MCF 10A (cell line): Measurements from ENCODE around the gene ZMYM4. TPM values are rescaled to one million over a fixed set of nuclear protein-coding genes. Genes with fewer than 3 reads are reported as not detected.
A peak's percentile ranks its signal among the peaks of the same experiment; 100 is the strongest.

Experiments
- BruUV-seq: library from RNA; stranded (reverse); fragments of 400-500 nt; replicated peaks from 2 replicates; lab custom pipeline; 2021; lab: Mats Ljungman, UMichigan
- CTCF ChIA-PET: fragments of 300-600 bp; sonication (Branson Sonifier 250); formaldehyde crosslinking; extraction: SDS; loops from one replicate; lab custom pipeline; 2021; ENCODE audit warnings: antibody characterized with exemption, inconsistent platforms; lab: Yijun Ruan, JAX
- POLR2A ChIA-PET: fragments of 300-600, 350-650 bp; sonication (Branson Sonifier 250); formaldehyde crosslinking; extraction: SDS; loops from one replicate; lab custom pipeline; 2020; ENCODE audit warnings: antibody characterized with exemption, inconsistent platforms; lab: Yijun Ruan, JAX
- DNase-seq: peaks from one replicate; pipeline ENCODE4 v3.0.0-alpha.2; 2018; ENCODE audit not compliant: unreplicated experiment
- H3K27ac Mint-ChIP-seq: one replicate; pipeline ENCODE4 v1.8.0; 2022; ENCODE audit warnings: mild to moderate bottlenecking, low read depth, mixed read lengths; ENCODE audit not compliant: unreplicated experiment
- H3K27me3 Mint-ChIP-seq: one replicate; pipeline ENCODE4 v1.8.0; 2022; ENCODE audit warnings: mixed read lengths; ENCODE audit not compliant: insufficient read depth, unreplicated experiment
- H3K36me3 Mint-ChIP-seq: one replicate; pipeline ENCODE4 v1.8.0; 2022; ENCODE audit warnings: mild to moderate bottlenecking, moderate library complexity, mixed read lengths; ENCODE audit not compliant: insufficient read depth, unreplicated experiment
- H3K4me1 Mint-ChIP-seq: one replicate; pipeline ENCODE4 v1.8.0; 2022; ENCODE audit warnings: mixed read lengths; ENCODE audit not compliant: insufficient read depth, unreplicated experiment
- H3K4me3 Mint-ChIP-seq: one replicate; pipeline ENCODE4 v1.8.0; 2022; ENCODE audit warnings: mild to moderate bottlenecking, moderate library complexity, mixed read lengths; ENCODE audit not compliant: unreplicated experiment
- H3K9me3 Mint-ChIP-seq: one replicate; pipeline ENCODE4 v1.8.0; 2022; ENCODE audit warnings: mixed read lengths; ENCODE audit not compliant: unreplicated experiment
- intact Hi-C: fragments of 100-400 bp; cut with micrococcal nuclease; formaldehyde crosslinking; loops from 2 replicates; pipeline ENCODE4 v1.14.1; 2022
- total RNA-seq: library from RNA; stranded (reverse); gene quantifications from 2 replicates; pipeline ENCODE4 v1.2.3, GENCODE V29; 2022
- TF ChIP-seq, protein P1 (sequence below): fragments of 200-600 bp; IDR thresholded peaks from one replicate; pipeline ENCODE4 v1.8.0; 2022; ENCODE audit warnings: antibody characterized with exemption, mild to moderate bottlenecking; ENCODE audit not compliant: unreplicated experiment

ZMYM4 gene
- total RNA-seq, 1 experiment from 2014 or later, result 62.0 TPM

DNA sequence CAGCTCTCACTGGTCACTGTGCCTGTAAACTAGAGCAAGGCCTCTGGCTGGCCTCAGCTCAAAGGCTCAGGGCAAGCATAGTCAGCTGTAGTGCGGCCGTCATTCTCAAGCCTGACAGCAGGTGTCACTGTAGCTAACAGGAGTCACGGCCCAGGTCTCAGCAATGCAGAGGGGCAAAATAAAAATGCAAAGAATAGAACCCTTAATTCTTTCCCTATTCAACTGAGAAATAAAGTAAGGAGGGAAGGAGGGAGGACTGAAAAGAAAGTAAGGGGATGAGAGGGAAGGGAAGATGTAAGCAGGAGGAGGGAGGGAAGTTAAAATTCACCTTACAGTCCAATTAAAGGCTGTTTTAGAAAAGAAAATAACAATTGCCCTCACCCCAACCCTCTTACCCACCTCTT, 182.6 kb downstream of the ZMYM4 start:
- Mint-ChIP-seq H3K4me3 (peak overlapping the region; percentile 0), H3K4me1 (peaks cover 19% of the 10 kb centered on the region), H3K27ac (no peak overlapping the region), H3K27me3 (no peaks in the 10 kb centered on the region), H3K36me3 (peaks cover 46% of the 10 kb centered on the region), H3K9me3 (no peaks in the 10 kb centered on the region)
- ChIA-PET CTCF (interaction anchor here (0.6 to 6.9 kb wide), 53 partner anchors 8 to 326 kb away, joined by 3 to 177 read pairs (median 5); partner anchors contain the start of genes KIAA0319L and NCDN), POLR2A (interaction anchor here (0.8 to 7.5 kb wide), 11 partner anchors 9 to 318 kb away, joined by 3 to 212 read pairs (median 5); partner anchors contain the start of genes CLSPN, KIAA0319L, NCDN and PSMB2)
- TF ChIP-seq, protein P1, sequence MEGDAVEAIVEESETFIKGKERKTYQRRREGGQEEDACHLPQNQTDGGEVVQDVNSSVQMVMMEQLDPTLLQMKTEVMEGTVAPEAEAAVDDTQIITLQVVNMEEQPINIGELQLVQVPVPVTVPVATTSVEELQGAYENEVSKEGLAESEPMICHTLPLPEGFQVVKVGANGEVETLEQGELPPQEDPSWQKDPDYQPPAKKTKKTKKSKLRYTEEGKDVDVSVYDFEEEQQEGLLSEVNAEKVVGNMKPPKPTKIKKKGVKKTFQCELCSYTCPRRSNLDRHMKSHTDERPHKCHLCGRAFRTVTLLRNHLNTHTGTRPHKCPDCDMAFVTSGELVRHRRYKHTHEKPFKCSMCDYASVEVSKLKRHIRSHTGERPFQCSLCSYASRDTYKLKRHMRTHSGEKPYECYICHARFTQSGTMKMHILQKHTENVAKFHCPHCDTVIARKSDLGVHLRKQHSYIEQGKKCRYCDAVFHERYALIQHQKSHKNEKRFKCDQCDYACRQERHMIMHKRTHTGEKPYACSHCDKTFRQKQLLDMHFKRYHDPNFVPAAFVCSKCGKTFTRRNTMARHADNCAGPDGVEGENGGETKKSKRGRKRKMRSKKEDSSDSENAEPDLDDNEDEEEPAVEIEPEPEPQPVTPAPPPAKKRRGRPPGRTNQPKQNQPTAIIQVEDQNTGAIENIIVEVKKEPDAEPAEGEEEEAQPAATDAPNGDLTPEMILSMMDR, result peak; percentile 83
- DNase-seq, result peak; percentile 82
- intact Hi-C loops, result loop anchor here (1.0 to 5.0 kb wide), 3 partner anchors 113 to 324 kb away; no protein-coding TSS in a partner anchor
- BruUV-seq, result no TSS peak

DNA sequence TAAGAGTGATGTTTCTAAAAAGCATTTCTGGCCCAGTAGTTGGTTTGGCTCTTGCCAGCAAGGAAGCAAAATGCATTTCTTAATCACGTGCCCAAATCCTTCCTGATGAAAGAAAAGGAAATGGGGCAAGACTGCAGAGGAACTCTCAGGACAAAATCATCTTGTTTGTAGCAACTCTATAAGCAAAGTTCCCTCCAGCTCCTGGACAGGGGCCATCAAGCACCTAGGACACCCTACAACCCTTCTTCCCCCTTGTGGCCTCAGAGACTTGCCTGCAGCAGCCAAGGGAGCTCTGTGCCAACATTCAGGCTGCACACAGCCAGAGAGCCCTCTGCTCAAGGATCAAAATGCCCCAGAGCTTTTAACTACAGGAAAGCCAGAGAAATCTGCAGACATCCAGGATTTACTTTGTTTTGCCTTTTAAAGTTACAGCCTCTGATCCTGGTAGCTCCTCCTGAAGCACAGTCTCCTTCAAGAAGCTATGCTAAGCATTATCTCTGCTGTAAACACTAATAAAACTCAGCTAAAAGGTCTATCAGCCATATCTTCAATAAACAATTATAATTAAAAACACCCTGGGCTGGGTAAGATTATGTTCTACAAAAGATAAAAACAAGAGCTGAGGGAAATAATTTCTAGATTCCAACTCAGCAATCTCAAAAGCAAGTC, 183.7 kb downstream of the ZMYM4 start:
- H3K27ac Mint-ChIP-seq, result peak overlapping the region; percentile 59
- H3K4me3 Mint-ChIP-seq, result no peak overlapping the region
- CTCF ChIA-PET, result interaction anchor here (0.5 to 6.9 kb wide), 38 partner anchors 12 to 326 kb away, joined by 3 to 177 read pairs (median 5); partner anchors contain the start of genes KIAA0319L and NCDN
- no TSS peak for BruUV-seq
- intact Hi-C loops, result loop anchor here (2.0 to 5.0 kb wide), 2 partner anchors 185 to 267 kb away; partner anchors contain the start of gene C1orf216
- TF ChIP-seq, protein P1, result no peak
- no peaks in the 10 kb centered on the region for H3K9me3 Mint-ChIP-seq
- peaks cover 56% of the 10 kb centered on the region for H3K36me3 Mint-ChIP-seq
- POLR2A ChIA-PET, result interaction anchor here (0.6 to 7.5 kb wide), 12 partner anchors 10 to 264 kb away, joined by 3 to 212 read pairs (median 4); partner anchors contain the start of genes KIAA0319L, NCDN and TFAP2E
- no peaks in the 10 kb centered on the region for H3K27me3 Mint-ChIP-seq
- peaks cover 19% of the 10 kb centered on the region for H3K4me1 Mint-ChIP-seq
- DNase-seq, result peak; percentile 81

DNA sequence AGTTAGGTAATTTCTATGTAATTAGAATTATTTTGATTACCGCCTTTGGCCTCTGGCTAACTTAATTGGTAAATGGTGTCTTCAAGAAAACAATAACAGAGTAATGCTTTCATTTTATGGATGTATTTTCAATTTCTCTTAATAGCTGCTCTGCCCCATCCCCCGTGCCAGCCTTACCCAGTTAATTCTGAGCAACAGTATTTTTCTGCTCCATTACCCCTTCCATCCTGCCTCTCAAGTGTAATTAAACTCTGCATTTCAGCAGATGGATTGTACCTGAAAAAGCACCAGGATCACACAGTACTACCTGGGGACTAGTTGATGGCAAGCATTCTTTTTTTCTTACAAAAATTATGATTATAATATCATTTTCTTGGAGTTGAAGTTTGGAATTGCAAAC, 184.5 kb downstream of the ZMYM4 start:
- Mint-ChIP-seq H3K36me3 (peaks cover 64% of the 10 kb centered on the region), H3K4me3 (no peak overlapping the region), H3K27me3 (no peaks in the 10 kb centered on the region), H3K9me3 (no peaks in the 10 kb centered on the region), H3K27ac (peak overlapping the region; percentile 59), H3K4me1 (peaks cover 19% of the 10 kb centered on the region)
- no TSS peak for BruUV-seq
- no peak for DNase-seq
- intact Hi-C loops, result loop anchor here (2.0 to 5.0 kb wide), 2 partner anchors 184 to 266 kb away; partner anchors contain the start of gene C1orf216
- ChIA-PET CTCF (interaction anchor here (0.6 to 6.9 kb wide), 15 partner anchors 13 to 600 kb away, joined by 3 to 177 read pairs (median 16); partner anchors contain the start of genes KIAA0319L and NCDN), POLR2A (interaction anchor here (0.7 to 7.5 kb wide), 6 partner anchors 11 to 550 kb away, joined by 3 to 212 read pairs (median 12); partner anchors contain the start of genes KIAA0319L, NCDN and TFAP2E)
- TF ChIP-seq, protein P1, result no peak

DNA sequence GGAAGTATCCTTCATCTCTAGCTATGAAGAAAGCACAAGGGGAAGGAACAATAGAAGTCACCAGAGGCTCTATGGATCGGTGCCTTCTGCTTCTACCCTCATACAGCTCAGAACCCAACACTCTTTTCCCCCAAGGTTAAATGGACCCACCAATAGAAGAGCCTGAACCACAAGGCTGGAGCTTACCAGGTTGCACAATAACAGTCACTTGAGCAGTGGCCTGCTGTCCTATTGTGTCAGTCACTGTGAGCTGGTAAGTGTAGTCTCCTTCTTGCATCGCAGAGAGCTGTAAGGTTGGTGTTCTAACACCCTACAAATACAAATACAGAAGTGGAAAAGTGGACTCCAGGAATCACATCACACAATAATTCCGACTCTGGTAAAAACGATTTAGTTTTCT, 185.7 kb downstream of the ZMYM4 start:
- Mint-ChIP-seq H3K27ac (no peak overlapping the region), H3K36me3 (peaks cover 64% of the 10 kb centered on the region), H3K4me3 (no peak overlapping the region), H3K9me3 (no peaks in the 10 kb centered on the region), H3K27me3 (no peaks in the 10 kb centered on the region), H3K4me1 (peaks cover 19% of the 10 kb centered on the region)
- BruUV-seq, result no TSS peak
- ChIA-PET POLR2A (interaction anchor here (7.5 kb wide), 1 partner anchor 102 kb away, joined by 212 read pairs; the partner anchor contains the start of genes KIAA0319L and NCDN), CTCF (interaction anchor here (0.6 to 1.7 kb wide), 9 partner anchors 8 to 272 kb away, joined by 3 to 6 read pairs (median 3); no protein-coding TSS in a partner anchor)
- intact Hi-C loops, result loop anchor here (5.0 kb wide), 1 partner anchor 183 kb away; no protein-coding TSS in a partner anchor
- TF ChIP-seq, protein P1, result no peak
- no peak for DNase-seq
